Breast epithelium (tissue), 4 donors: ENCODE data around the gene RFC2. TPM values are rescaled to one million over a fixed set of nuclear protein-coding genes. Genes with fewer than 3 reads are reported as not detected.
"Not testable (repeated sequence)": the region's sequence is repeated elsewhere in the genome, so short reads cannot be mapped to it uniquely, and the experiment has no call there.

ENCODE experiments used
- DNase-seq, 2 donors: peaks; one replicate each; pipeline ENCODE4 v3.0.0-alpha.2; 2019; ENCODE audit warnings: low spot score in 2 of 2
- H3K27ac ChIP-seq, 2 donors: fragments of 200-600 bp; sonication (generic) in 1 of 2; one replicate each; pipeline ENCODE4 v1.5.1; 2016 to 2019; ENCODE audit warnings: mild to moderate bottlenecking in 1 of 2
- H3K27me3 ChIP-seq, 2 donors: fragments of 200-600 bp; sonication (generic) in 1 of 2; one replicate each; pipeline versions ENCODE4 v1.5.1 to v1.6.0; 2017 to 2019; ENCODE audit warnings: control low read depth in 1 of 2, mild to moderate bottlenecking in 1 of 2
- H3K36me3 ChIP-seq: fragments of 200-600 bp; one replicate; pipeline ENCODE4 v1.5.1; 2019
- H3K4me1 ChIP-seq, 2 donors: fragments of 200-600 bp; sonication (generic); one replicate each; pipeline ENCODE4 v1.5.1; 2016 to 2019; ENCODE audit warnings: control low read depth in 1 of 2
- H3K4me3 ChIP-seq, 3 donors: fragments of 200-600 bp; sonication (generic); 1 replicate in 2 of 3; 2 replicates in 1 of 3; pipeline ENCODE4 v1.5.1; 2016 to 2019; ENCODE audit warnings: mild to moderate bottlenecking in 3 of 3, moderate library complexity in 2 of 3
- H3K9me3 ChIP-seq, 2 donors: fragments of 200-600 bp; sonication (generic) in 1 of 2; one replicate each; pipeline ENCODE4 v1.5.1; 2016 to 2019; ENCODE audit warnings: control low read depth in 1 of 2
- POLR2A ChIP-seq: fragments of 450-650 bp; IDR thresholded peaks from one replicate; pipeline ENCODE4 v1.6.1; 2016; ENCODE audit warnings: antibody characterized with exemption, mild to moderate bottlenecking, moderate library complexity
- POLR2AphosphoS5 ChIP-seq, 3 donors: sonication (generic); formaldehyde crosslinking; IDR thresholded peaks; one replicate each; pipeline ENCODE4 v1.6.1; 2017; ENCODE audit warnings: antibody characterized with exemption in 3 of 3
- intact Hi-C: fragments of 100-400 bp; cut with DNase I; formaldehyde crosslinking; loops from one replicate; pipeline ENCODE4 v1.15.1; 2023; ENCODE audit warnings: low total_unique reads
- total RNA-seq, 3 donors: library from RNA; depleted of rRNA; stranded (reverse); fragments of >200 nt; gene quantifications; one replicate each; pipeline ENCODE4 v1.1.0, GENCODE V29; 2016
- TF ChIP-seq, protein P1 (sequence below), 3 donors: fragments of 450-650 bp; IDR thresholded peaks; one replicate each; pipeline ENCODE4 v1.5.1; 2016 to 2017; ENCODE audit warnings: antibody characterized with exemption in 3 of 3, mild to moderate bottlenecking in 3 of 3, moderate library complexity in 3 of 3

RFC2 gene
- total RNA-seq, 3 donors from 2014 or later: 15.4 to 25.6 (median 17.1) TPM

DNA sequence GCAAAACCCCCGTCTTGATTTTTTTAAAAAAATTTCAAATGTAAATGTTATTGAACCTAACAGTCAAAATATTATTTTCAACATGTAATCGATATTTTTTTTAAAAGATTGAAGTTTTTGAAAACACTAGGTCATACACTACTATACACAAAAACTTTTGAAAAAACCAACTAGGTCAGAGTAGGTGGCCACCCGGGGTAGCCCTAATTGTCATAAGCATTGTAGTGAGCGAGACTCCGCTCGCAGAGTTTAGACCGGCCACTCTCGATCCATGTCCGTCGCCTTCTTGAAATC, 417 bp downstream of the RFC2 start:
- Histone ChIP-seq H3K36me3 (no peaks in the 10 kb centered on the region), H3K27me3 (no peaks in the 10 kb centered on the region), H3K4me1 (peaks cover 0 to 6% of the 10 kb centered on the region in 2 donors), H3K9me3 (no peaks in the 10 kb centered on the region), H3K4me3 (peak overlapping the region; percentile 78 to 81 (median 81)), H3K27ac (peak overlapping the region; percentile 97 to 99)
- intact Hi-C loops: loop anchor here (1.0 kb wide), 1 partner anchor 19 kb away; no protein-coding TSS in a partner anchor
- no peak for TF ChIP-seq POLR2AphosphoS5 (IDR thresholded peaks at IDR 0.05)
- TF ChIP-seq, protein P1, sequence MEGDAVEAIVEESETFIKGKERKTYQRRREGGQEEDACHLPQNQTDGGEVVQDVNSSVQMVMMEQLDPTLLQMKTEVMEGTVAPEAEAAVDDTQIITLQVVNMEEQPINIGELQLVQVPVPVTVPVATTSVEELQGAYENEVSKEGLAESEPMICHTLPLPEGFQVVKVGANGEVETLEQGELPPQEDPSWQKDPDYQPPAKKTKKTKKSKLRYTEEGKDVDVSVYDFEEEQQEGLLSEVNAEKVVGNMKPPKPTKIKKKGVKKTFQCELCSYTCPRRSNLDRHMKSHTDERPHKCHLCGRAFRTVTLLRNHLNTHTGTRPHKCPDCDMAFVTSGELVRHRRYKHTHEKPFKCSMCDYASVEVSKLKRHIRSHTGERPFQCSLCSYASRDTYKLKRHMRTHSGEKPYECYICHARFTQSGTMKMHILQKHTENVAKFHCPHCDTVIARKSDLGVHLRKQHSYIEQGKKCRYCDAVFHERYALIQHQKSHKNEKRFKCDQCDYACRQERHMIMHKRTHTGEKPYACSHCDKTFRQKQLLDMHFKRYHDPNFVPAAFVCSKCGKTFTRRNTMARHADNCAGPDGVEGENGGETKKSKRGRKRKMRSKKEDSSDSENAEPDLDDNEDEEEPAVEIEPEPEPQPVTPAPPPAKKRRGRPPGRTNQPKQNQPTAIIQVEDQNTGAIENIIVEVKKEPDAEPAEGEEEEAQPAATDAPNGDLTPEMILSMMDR (IDR thresholded peaks at IDR 0.05): no peak
- TF ChIP-seq POLR2A: no peak
- peak in 1 of 2 donors; percentile 35 for DNase-seq

DNA sequence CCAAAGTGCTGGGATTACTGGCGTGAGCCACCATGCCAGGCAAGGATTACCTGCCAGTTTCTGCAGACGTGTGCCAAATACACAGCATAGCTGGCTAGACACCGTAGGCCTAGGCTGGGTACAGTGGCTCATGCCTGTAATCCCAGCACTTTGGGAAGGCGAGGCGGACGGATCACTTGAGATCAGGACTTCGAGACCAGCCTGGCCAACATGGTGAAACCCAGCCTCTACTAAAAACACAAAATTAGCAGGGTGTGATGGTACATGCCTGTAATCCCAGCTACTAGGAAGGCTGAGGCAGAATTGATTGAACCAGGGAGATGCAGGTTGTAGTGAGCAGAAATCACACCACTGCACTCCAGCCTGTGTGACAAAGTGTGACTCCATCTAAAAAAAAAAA, 868 bp downstream of the RFC2 start:
- intact Hi-C loops: no loop called here

DNA sequence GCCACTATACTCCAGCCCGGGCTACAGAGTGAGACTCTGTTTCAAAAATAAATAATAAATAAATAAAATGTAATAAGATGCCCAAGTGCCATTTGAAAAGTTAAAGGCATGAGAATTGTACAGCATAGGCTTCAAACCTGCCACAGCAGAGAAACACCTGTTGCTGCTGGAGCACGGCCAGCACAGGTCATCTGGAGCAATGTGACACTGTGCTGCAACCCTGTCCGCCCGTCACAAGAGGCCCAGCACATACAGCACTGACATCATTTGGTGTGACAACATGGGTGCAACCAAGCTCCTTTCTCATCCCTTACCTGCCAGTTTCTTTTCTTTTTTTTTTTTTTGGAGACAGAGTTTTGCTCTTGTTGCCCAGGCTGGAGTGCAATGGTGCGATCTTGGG, 1.3 kb downstream of the RFC2 start:
- no peak for DNase-seq
- Histone ChIP-seq H3K9me3 (no peaks in the 10 kb centered on the region), H3K4me3 (no peak overlapping the region), H3K36me3 (no peaks in the 10 kb centered on the region), H3K27ac (no peak overlapping the region), H3K4me1 (peaks cover 0 to 6% of the 10 kb centered on the region in 2 donors), H3K27me3 (no peaks in the 10 kb centered on the region)
- no peak for TF ChIP-seq POLR2A
- intact Hi-C loops: no loop called here

More for the DNA sequence above, 868 bp downstream of the RFC2 start:
- Histone ChIP-seq H3K4me1 (peaks cover 0 to 6% of the 10 kb centered on the region in 2 donors), H3K27me3 (no peaks in the 10 kb centered on the region), H3K27ac (no peak overlapping the region), H3K9me3 (no peaks in the 10 kb centered on the region), H3K36me3 (no peaks in the 10 kb centered on the region), H3K4me3 (peak overlapping the region; percentile 78 to 81 (median 81))
- no peak for DNase-seq
- TF ChIP-seq, protein P1 (IDR thresholded peaks at IDR 0.05): no peak
- TF ChIP-seq POLR2AphosphoS5 (IDR thresholded peaks at IDR 0.05) (no peak), POLR2A (no peak)

DNA sequence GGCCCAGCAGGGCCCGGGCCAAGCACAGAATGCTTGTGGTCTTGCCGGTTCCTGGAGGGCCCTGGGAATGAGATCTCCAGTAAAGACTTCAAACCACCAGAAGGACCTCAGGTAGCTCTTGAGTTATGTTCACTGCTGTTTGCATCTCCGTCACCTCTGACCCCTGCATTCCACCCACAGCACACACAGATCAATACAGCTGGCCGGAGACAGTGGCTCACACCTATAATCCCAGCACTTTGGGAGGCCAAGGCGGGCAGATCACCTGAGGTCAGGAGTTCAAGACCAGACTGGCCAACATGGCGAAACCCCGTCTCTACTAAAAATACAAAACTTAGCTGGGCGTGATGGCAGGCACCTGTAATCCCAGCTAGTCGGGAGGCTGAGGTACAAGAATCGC, 5.1 kb downstream of the RFC2 start:
- H3K27me3 ChIP-seq, H3K36me3 ChIP-seq, H3K4me3 ChIP-seq, H3K9me3 ChIP-seq, intact Hi-C loops, DNase-seq, H3K27ac ChIP-seq, H3K4me1 ChIP-seq: not testable (repeated sequence)

DNA sequence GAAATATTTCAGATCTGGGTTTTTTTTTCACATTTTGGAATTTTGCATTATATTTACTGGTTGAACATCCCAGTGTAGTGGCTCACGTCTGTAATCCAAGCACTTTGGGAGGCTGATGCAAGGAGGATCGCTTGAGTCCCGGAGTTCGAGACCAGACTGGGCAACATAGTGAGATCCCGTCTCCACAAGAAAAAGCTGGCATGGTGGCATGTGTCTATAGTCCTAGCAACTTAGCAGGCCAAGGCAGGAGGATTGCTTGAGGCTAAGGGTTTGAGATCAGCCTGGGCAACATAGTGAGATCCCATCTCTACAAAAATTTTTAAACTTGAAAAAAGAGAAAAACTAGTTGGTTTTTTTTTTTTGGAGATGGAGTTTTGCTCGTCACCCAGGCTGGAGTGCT, 6.0 kb downstream of the RFC2 start:
- no peaks in the 10 kb centered on the region for H3K4me1 ChIP-seq
- no peak overlapping the region for H3K4me3 ChIP-seq
- no peak for TF ChIP-seq POLR2AphosphoS5 (IDR thresholded peaks at IDR 0.05)
- no peak for TF ChIP-seq POLR2A
- TF ChIP-seq, protein P1 (IDR thresholded peaks at IDR 0.05): no peak
- no peak overlapping the region for H3K27ac ChIP-seq
- no peaks in the 10 kb centered on the region for H3K9me3 ChIP-seq
- no peaks in the 10 kb centered on the region for H3K36me3 ChIP-seq
- intact Hi-C loops: no loop called here
- H3K27me3 ChIP-seq: no peaks in the 10 kb centered on the region
- no peak for DNase-seq

DNA sequence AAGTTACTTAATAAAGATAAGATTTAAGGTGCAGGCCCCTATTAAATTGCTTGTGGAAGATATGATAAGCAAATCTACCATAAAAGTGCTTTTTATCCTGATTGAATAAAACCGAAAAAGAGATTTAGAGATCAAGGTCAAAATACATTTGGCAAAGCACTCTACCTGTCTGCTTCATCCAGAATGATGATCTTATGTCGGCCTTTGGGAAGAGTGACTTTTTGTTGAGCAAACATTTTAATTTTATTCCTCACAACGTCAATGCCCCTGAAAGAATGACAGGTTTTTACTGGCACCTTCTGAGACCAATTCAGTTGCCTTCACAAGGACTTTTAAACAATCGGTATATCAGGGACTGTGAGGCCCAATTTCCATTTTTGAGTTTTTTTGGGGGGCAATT, 7.7 kb downstream of the RFC2 start:
- TF ChIP-seq POLR2A: no peak
- TF ChIP-seq, protein P1 (IDR thresholded peaks at IDR 0.05): no peak
- no peak for TF ChIP-seq POLR2AphosphoS5 (IDR thresholded peaks at IDR 0.05)
- Histone ChIP-seq H3K4me3 (no peak overlapping the region), H3K9me3 (no peaks in the 10 kb centered on the region), H3K36me3 (no peaks in the 10 kb centered on the region), H3K27me3 (no peaks in the 10 kb centered on the region), H3K27ac (no peak overlapping the region), H3K4me1 (no peaks in the 10 kb centered on the region)
- DNase-seq: no peak
- intact Hi-C loops: no loop called here
